ENCODE measurements around the gene CH25H. TPM values are rescaled to one million over a fixed set of nuclear protein-coding genes. Genes with fewer than 3 reads are reported as not detected.
A peak's percentile ranks its signal among the peaks of the same experiment; 100 is the strongest.

CH25H gene
- total and polyA plus RNA-seq, 7 donors, result 0.60 to 6.7 (median 2.1) TPM; not detected in 2

DNA sequence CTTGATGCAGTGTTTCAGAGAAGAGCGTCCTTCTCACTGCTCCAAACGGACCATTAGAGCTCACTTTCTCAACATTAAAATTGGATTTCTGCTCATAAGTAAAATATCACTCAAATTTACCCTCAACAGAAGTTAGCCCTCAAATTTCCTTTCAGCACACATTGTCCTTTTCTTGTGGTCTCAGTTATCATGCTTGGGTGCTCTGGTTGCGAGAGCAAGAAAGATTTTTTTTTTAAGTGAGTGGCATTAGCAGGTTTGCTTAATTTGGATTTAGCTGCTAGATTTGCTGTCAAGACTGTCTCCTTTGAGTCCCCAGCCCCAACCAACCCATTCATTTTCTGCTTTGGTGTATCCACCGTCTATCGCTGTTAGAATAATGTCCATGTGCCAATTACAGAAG is 2.6 kb upstream of the CH25H start:
- Histone ChIP-seq H3K9me3 (no peaks in the 10 kb centered on the region), H3K27ac (no peak overlapping the region), H3K4me1 (peaks cover 0 to 25% (median 14%) of the 10 kb centered on the region in 4 donors), H3K36me3 (peaks cover 0 to 4% (median 0%) of the 10 kb centered on the region in 4 donors), H3K4me3 (no peak overlapping the region), H3K27me3 (peaks cover 4 to 52% (median 6%) of the 10 kb centered on the region in 3 donors)
- no peak for DNase-seq
- intact Hi-C loops (cut with DNase I), result no loop called here
- 87 to 92% methylated on average over 5 of the region's 5 CpGs for WGBS, 2 donors
- no peak for TF ChIP-seq POLR2A (IDR thresholded peaks at IDR 0.05)

DNA sequence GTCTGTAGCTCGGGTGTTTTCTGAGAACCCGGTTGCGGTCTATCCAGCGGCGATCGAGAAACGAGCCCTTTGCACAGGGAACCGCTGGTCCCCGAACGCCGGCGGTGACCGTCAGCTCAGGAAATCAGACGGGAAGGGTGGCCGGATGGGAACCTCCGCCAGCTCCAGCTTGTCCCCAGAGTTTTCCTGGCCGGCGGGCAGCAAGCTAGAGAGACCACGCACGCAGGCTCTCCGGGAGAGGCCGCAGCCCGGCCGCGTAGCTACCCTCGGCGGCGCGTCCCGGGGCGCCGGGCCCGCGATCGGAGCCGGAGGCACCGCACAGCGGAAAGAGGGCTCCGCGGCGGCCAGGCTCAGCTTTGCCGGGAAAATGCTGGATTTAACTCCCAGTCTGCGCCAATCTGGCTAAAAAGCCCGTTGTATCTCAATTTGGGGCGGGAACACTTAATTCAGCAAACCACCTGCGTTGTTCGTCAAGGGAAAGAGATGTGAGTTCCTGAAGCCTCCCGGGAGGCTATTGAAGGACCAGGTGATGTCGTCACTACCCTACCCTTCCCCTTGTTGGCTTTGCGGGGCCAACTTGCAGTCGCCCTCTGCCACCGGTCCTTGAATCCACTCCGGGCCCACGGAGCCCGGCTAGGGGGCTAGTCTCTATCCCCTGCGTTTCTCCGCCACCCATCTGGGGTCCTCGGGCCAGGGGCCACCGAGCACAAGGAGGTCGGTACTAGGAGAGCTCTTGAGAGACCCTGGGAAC is 859 bp upstream of the CH25H start:
- intact Hi-C loops (cut with DNase I), result no loop called here

DNA sequence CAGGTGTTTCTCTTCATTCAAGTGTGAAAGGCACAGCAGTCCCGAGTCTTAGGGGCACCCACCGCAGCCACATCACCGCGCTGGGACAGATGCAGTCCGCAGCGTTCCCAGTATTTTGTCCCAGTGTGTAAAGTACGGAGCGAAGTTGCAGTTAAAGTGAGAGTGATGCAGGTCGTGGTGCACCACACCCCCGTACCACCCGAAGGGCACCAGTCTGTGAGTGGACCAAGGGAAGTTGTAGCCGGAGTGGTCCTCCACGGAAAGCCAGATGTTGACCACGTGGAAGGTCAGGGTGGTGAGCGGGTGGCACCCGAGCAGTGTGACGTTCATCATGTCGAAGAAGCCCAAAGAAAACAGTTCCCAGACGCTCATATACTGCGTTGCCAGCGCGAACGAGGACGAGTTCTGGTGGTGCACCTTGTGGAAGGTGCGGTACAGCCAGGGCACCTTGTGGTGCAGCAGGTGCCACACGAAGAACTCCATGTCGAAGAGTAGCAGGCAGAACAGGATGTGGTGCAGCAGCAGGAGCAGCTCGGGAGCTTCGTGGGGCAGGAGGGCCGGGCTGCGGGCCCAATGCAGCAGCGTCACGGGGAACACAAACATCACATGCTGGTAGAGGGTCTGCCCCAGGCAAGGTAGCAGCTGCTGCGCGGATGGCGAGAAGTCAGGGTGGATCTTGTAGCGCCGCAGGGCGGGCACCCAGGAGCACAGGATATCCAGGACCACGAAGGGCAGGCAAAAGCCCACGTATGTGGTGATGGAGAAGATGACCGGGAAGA is 526 bp downstream of the CH25H start:
- DNase-seq, result peak; percentile 74
- no peaks in the 10 kb centered on the region for H3K36me3 ChIP-seq
- whole genome bisulfite sequencing, 2 donors, result 4 to 11% methylated on average over 42 of the region's 42 CpGs
- peak overlapping the region; percentile 50 to 80 (median 63) for H3K27ac ChIP-seq
- peaks cover 4 to 52% (median 6%) of the 10 kb centered on the region in 3 donors for H3K27me3 ChIP-seq
- TF ChIP-seq EP300 (IDR thresholded peaks at IDR 0.05) (no peak), POLR2AphosphoS5 (IDR thresholded peaks at IDR 0.05) (no peak), POLR2A (IDR thresholded peaks at IDR 0.05) (no peak)
- TF ChIP-seq, protein P1, sequence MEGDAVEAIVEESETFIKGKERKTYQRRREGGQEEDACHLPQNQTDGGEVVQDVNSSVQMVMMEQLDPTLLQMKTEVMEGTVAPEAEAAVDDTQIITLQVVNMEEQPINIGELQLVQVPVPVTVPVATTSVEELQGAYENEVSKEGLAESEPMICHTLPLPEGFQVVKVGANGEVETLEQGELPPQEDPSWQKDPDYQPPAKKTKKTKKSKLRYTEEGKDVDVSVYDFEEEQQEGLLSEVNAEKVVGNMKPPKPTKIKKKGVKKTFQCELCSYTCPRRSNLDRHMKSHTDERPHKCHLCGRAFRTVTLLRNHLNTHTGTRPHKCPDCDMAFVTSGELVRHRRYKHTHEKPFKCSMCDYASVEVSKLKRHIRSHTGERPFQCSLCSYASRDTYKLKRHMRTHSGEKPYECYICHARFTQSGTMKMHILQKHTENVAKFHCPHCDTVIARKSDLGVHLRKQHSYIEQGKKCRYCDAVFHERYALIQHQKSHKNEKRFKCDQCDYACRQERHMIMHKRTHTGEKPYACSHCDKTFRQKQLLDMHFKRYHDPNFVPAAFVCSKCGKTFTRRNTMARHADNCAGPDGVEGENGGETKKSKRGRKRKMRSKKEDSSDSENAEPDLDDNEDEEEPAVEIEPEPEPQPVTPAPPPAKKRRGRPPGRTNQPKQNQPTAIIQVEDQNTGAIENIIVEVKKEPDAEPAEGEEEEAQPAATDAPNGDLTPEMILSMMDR (IDR thresholded peaks at IDR 0.05), result no peak
- peaks cover 0 to 20% (median 14%) of the 10 kb centered on the region in 4 donors for H3K4me1 ChIP-seq
- H3K4me3 ChIP-seq, result peak overlapping the region; percentile 43 to 55 (median 46)
- no peaks in the 10 kb centered on the region for H3K9me3 ChIP-seq
- intact Hi-C loops (cut with DNase I), result no loop called here

More for the DNA sequence above, 859 bp upstream of the CH25H start:
- Histone ChIP-seq H3K9me3 (no peaks in the 10 kb centered on the region), H3K27ac (peak overlapping the region; percentile 50 to 80 (median 63)), H3K4me3 (peak overlapping the region; percentile 43 to 55 (median 46)), H3K36me3 (no peaks in the 10 kb centered on the region), H3K4me1 (peaks cover 0 to 20% (median 14%) of the 10 kb centered on the region in 4 donors), H3K27me3 (peaks cover 4 to 52% (median 6%) of the 10 kb centered on the region in 3 donors)
- WGBS, 2 donors, result 5 to 6% methylated on average over 60 of the region's 60 CpGs
- peak; percentile 78 for DNase-seq
- TF ChIP-seq, protein P1 (IDR thresholded peaks at IDR 0.05), result no peak
- TF ChIP-seq POLR2AphosphoS5 (IDR thresholded peaks at IDR 0.05) (no peak), POLR2A (IDR thresholded peaks at IDR 0.05) (no peak), EP300 (IDR thresholded peaks at IDR 0.05) (no peak)

DNA sequence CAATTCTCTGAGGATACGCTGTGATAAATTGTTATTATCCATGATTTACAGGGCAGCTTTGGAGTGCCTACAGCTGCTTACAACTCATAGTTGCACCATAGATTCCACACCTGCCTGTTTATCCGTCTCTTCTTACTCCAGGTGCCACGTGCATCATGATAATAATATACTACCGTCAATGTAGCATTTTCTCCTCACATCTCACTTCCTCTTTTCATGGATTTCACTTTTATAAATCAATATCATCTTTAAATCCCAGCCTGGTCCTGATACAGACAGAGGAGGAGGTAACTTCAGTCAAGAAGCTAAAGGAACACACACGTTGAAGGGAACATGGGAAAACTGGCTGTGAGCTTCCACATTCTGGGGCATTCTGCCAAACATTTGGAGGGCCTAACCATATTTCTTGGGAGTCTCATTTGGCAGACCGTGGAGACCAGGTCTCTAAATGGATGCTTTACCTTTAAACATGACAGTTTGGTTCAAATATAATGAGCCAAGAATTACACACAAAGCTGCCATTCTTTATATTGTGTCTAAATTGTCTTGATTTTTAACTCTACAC is 2.4 kb downstream of the CH25H start:
- Histone ChIP-seq H3K36me3 (no peaks in the 10 kb centered on the region), H3K4me1 (peaks cover 0 to 20% (median 14%) of the 10 kb centered on the region in 4 donors), H3K27me3 (peaks cover 4 to 39% (median 6%) of the 10 kb centered on the region in 3 donors), H3K4me3 (no peak overlapping the region), H3K27ac (no peak overlapping the region), H3K9me3 (no peaks in the 10 kb centered on the region)
- no peak for DNase-seq
- intact Hi-C loops (cut with DNase I), result no loop called here
- 55 to 57% methylated on average over 6 of the region's 6 CpGs for WGBS, 2 donors
- no peak for TF ChIP-seq POLR2AphosphoS5 (IDR thresholded peaks at IDR 0.05)

DNA sequence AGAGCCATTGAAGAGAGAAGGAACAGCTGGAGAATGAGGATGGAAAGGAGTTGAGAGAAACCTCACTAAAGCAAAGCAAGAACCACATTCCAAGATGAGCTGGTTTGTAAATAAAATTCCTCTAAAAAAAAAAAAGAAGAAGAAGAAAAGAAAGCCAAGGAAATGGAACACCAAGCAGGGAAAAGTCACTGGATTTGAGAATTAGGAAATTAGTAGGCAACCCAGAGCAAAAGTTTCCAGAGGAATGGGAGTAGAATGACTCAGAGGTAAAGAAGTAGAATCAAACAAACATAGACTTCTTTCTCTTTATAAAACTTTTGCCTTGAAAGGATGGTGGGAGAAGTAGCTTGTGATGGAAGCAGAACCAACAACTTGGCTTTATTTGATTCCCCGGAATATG is 3.9 kb downstream of the CH25H start:
- Histone ChIP-seq H3K27ac (no peak overlapping the region), H3K9me3 (no peaks in the 10 kb centered on the region), H3K27me3 (peaks cover 2 to 26% (median 6%) of the 10 kb centered on the region in 3 donors), H3K4me1 (peaks cover 0 to 17% (median 13%) of the 10 kb centered on the region in 4 donors), H3K36me3 (no peaks in the 10 kb centered on the region), H3K4me3 (no peak overlapping the region)
- DNase-seq, result no peak
- no peak for TF ChIP-seq EP300 (IDR thresholded peaks at IDR 0.05)
- TF ChIP-seq POLR2AphosphoS5 (IDR thresholded peaks at IDR 0.05), result no peak
- TF ChIP-seq POLR2A (IDR thresholded peaks at IDR 0.05), result no peak
- TF ChIP-seq, protein P1 (IDR thresholded peaks at IDR 0.05), result no peak
- intact Hi-C loops (cut with DNase I), result no loop called here
- 83 to 89% methylated on average over 1 of the region's 1 CpG for WGBS, 2 donors
